ENCODE measurements around the gene MOGAT2. TPM values are rescaled to one million over a fixed set of nuclear protein-coding genes. Genes with fewer than 3 reads are reported as not detected.
"Not testable (repeated sequence)": the region's sequence is repeated elsewhere in the genome, so short reads cannot be mapped to it uniquely, and the experiment has no call there.

MOGAT2 gene
- total RNA-seq, 1 donor from 2014 or later: not detected

- no peak for DNase-seq (ENCODE audit: extremely low spot score in 2 of 2)
- no peaks in the 10 kb centered on the region for H3K27me3 ChIP-seq
- intact Hi-C loops (cut with DNase I): no loop called here
- no peak overlapping the region for H3K4me3 ChIP-seq
- H3K9me3 ChIP-seq: no peaks in the 10 kb centered on the region
- no peak for TF ChIP-seq CTCF (IDR thresholded peaks at IDR 0.05)
- no peak for TF ChIP-seq POLR2AphosphoS5 (IDR thresholded peaks at IDR 0.05; ENCODE audit: insufficient read depth in 1 of 2, low read depth in 1 of 2)
- no peak for TF ChIP-seq POLR2A (IDR thresholded peaks at IDR 0.05)
- H3K36me3 ChIP-seq: no peaks in the 10 kb centered on the region
- no peak overlapping the region for H3K27ac ChIP-seq
- no peaks in the 10 kb centered on the region for H3K4me1 ChIP-seq
Observed at GRCh38 chr11:75735181-75735845, 17.7 kb downstream of the MOGAT2 start.

- Histone ChIP-seq H3K27me3 (no peaks in the 10 kb centered on the region), H3K4me1 (no peaks in the 10 kb centered on the region), H3K4me3 (no peak overlapping the region), H3K9me3 (no peaks in the 10 kb centered on the region), H3K27ac (no peak overlapping the region), H3K36me3 (no peaks in the 10 kb centered on the region)
- intact Hi-C loops (cut with DNase I): no loop called here
- DNase-seq (ENCODE audit: extremely low spot score in 2 of 2): no peak
- TF ChIP-seq POLR2A (IDR thresholded peaks at IDR 0.05) (no peak), POLR2AphosphoS5 (IDR thresholded peaks at IDR 0.05; ENCODE audit: insufficient read depth in 1 of 2, low read depth in 1 of 2) (no peak), CTCF (IDR thresholded peaks at IDR 0.05) (no peak)
Observed at GRCh38 chr11:75737314-75737713, 19.7 kb downstream of the MOGAT2 start.

GRCh38 chr11:75740681-75741080 lies 23.0 kb downstream of the MOGAT2 start:
- Histone ChIP-seq H3K27me3 (no peaks in the 10 kb centered on the region), H3K9me3 (no peaks in the 10 kb centered on the region), H3K27ac (no peak overlapping the region), H3K4me1 (no peaks in the 10 kb centered on the region), H3K36me3 (no peaks in the 10 kb centered on the region), H3K4me3 (no peak overlapping the region)
- DNase-seq (ENCODE audit: extremely low spot score in 2 of 2): no peak
- TF ChIP-seq CTCF (IDR thresholded peaks at IDR 0.05) (no peak), POLR2AphosphoS5 (IDR thresholded peaks at IDR 0.05; ENCODE audit: insufficient read depth in 1 of 2, low read depth in 1 of 2) (no peak), POLR2A (IDR thresholded peaks at IDR 0.05) (no peak)
- intact Hi-C loops (cut with DNase I): no loop called here

GRCh38 chr11:75743159-75743558 lies 25.5 kb downstream of the MOGAT2 start:
- H3K36me3 ChIP-seq; H3K27me3 ChIP-seq; DNase-seq (ENCODE audit: extremely low spot score in 2 of 2); intact Hi-C loops (cut with DNase I); H3K27ac ChIP-seq; H3K4me1 ChIP-seq; H3K4me3 ChIP-seq; H3K9me3 ChIP-seq: not testable (repeated sequence)

GRCh38 chr11:75743711-75744563 lies 26.3 kb downstream of the MOGAT2 start:
- intact Hi-C loops (cut with DNase I): no loop called here
- Histone ChIP-seq H3K9me3 (no peaks in the 10 kb centered on the region), H3K27ac (no peak overlapping the region), H3K36me3 (no peaks in the 10 kb centered on the region), H3K4me3 (no peak overlapping the region), H3K4me1 (no peaks in the 10 kb centered on the region), H3K27me3 (no peaks in the 10 kb centered on the region)
- DNase-seq (ENCODE audit: extremely low spot score in 2 of 2): no peak
- no peak for TF ChIP-seq POLR2AphosphoS5 (IDR thresholded peaks at IDR 0.05; ENCODE audit: insufficient read depth in 1 of 2, low read depth in 1 of 2)
- no peak for TF ChIP-seq POLR2A (IDR thresholded peaks at IDR 0.05)
- no peak for TF ChIP-seq CTCF (IDR thresholded peaks at IDR 0.05)

All from vagina (tissue), 2 donors.